Measurements from ENCODE around the gene H1-8.

- TF ChIP-seq KDM1A (IDR thresholded peaks at IDR 0.05) = no peak
- TF ChIP-seq, protein P1, sequence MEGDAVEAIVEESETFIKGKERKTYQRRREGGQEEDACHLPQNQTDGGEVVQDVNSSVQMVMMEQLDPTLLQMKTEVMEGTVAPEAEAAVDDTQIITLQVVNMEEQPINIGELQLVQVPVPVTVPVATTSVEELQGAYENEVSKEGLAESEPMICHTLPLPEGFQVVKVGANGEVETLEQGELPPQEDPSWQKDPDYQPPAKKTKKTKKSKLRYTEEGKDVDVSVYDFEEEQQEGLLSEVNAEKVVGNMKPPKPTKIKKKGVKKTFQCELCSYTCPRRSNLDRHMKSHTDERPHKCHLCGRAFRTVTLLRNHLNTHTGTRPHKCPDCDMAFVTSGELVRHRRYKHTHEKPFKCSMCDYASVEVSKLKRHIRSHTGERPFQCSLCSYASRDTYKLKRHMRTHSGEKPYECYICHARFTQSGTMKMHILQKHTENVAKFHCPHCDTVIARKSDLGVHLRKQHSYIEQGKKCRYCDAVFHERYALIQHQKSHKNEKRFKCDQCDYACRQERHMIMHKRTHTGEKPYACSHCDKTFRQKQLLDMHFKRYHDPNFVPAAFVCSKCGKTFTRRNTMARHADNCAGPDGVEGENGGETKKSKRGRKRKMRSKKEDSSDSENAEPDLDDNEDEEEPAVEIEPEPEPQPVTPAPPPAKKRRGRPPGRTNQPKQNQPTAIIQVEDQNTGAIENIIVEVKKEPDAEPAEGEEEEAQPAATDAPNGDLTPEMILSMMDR (IDR thresholded peaks at IDR 0.05 in 2 of 3, conservative IDR thresholded peaks at IDR 0.05 in 1 of 3; ENCODE audit: insufficient read depth in 2 of 3, low read depth in 1 of 3, low read length in 3 of 3) = no peak
Measured at GRCh38 chr3:129579991-129580390, 37.0 kb downstream of the H1-8 start.
